Esophagus mucosa (tissue), 1 donor: ENCODE data around the gene ANKRD63. TPM values are rescaled to one million over a fixed set of nuclear protein-coding genes. Genes with fewer than 3 reads are reported as not detected.
A peak's percentile ranks its signal among the peaks of the same experiment; 100 is the strongest.

Experiments used
- ATAC-seq: fragments of 200-7000 bp; cut with Tn5 transposase; one replicate; pipeline ENCODE4 v1.9.1; 2020
- total RNA-seq: library from RNA; stranded (reverse); gene quantifications from one replicate; pipeline ENCODE4 v1.2.4, GENCODE V29; 2023
- donor health status: DM: yes; HTN: yes; CAD: no.

Gene ANKRD63
- total RNA-seq, 1 donor from 2014 or later: not detected

DNA sequence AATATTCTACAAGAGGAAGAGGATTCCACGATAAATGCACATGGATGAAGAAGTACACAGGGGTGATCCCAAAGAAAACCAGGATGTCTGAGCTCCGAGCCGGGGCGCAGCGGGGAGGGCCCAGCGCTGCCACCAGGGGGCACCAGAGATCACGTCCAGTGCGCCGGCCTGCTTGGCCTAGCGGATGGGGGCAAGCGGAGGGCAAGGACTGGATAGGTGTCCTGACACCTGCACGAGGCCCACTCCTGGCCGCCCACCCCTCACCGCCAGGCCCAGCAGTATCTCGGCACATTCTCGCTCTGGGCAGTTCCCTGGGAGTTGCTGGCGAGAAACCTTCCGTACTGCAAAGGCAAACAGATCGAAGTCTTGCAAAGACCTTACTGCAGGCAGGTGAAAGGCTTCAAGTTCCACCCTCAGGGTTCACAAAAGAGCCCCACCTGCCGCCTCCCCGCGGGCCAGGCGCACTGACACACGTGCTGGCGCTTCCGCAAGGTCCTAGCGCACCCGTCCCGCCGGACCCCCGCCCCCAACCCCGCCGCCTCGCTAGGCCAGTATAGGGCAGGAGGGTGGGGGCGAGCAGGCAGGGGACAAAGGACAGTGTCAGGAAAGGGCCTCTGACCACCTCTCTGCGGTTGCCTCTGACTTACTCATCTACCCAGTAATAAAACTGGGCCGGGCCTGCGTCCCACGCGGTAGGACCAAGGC, 3.3 kb downstream of the ANKRD63 start:
- peak; percentile 55 for ATAC-seq

DNA sequence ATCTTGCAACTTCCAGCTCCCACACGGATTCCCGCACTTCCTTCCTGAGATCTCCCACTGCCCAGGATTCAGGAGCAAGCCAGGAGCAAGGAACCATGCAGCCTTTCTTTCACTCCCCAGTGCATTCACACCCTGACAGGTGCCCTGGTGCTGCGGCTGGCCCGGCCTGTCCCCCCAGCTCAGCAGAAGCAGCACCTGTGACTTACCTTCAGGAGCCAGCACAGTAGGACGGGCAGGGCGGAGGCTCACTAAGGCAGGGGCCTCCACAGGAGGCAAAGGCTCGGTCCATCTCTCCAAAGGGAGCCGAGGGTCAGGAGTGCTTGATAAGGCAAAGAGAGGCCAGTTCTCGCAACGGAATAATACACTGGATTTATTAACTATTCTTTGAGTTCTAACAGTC, 4.8 kb downstream of the ANKRD63 start:
- no peak for ATAC-seq

DNA sequence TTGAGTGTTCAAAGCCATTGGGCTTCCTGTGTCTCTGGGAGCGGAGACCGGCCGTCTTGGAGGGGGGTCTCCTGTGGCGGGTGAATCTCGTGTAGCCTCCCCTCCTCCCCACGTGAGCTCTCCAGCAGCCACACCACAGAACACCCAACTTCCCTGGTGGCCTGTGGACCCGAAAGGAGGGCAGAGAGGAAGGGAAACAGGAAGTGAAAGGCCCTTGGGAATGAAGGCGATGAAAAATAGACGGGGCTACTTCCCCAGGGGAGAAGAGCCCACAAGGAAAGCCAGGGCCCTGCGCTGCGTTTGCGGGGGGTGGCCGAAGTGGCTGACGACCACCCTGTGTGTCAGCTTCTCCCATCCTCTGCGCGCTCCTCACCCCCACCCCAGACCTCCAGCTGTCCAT, 5.4 kb downstream of the ANKRD63 start:
- no peak for ATAC-seq

DNA sequence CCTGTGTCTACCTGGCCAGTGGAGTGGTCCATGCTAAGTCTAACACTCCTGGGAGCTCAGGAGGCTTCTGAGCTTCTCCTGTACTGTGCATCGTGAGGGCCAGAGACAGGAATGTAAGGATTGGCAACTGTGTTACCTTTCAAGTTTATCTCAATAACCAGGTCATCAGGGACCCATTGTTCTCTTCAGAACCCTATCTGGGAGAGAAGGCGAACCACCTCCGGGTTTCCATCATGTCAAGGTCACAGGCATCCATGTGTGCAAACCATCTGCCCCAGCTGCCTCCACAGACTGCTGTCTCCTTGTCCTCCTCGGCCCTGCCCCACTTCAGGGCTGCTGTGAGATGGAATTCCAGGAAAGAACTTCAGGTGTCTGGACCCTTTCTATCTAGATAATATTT, 5.9 kb downstream of the ANKRD63 start:
- ATAC-seq: no peak

DNA sequence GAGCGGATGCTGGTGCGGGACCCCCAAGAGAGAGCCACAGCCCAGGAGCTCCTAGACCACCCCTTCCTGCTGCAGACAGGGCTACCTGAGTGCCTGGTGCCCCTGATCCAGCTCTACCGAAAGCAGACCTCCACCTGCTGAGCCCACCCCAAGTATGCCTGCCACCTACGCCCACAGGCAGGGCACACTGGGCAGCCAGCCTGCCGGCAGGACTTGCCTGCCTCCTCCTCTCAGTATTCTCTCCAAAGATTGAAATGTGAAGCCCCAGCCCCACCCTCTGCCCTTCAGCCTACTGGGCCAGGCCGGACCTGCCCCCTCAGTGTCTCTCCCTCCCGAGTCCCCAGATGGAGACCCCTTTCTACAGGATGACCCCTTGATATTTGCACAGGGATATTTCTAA, 6.9 kb downstream of the ANKRD63 start:
- ATAC-seq: no peak

DNA sequence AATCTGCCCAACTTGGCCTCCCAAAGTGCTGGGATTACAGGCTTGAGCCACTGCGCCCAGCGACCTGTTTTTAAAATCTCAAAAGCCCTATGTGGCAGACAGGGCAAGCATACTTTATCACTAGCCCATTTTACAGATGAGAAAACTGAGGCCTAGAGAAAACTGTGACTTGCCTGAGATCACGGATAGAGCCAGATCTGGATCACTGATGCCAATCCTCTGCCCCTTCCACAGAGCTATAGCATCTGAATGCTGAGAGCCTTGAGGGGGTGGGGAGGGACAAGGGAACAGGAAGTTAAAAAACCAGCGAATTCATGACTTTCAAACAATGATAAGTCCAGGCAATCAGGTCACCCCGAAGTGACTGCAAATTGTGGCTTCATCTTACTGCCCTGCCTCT, 7.3 kb downstream of the ANKRD63 start:
- no peak for ATAC-seq

DNA sequence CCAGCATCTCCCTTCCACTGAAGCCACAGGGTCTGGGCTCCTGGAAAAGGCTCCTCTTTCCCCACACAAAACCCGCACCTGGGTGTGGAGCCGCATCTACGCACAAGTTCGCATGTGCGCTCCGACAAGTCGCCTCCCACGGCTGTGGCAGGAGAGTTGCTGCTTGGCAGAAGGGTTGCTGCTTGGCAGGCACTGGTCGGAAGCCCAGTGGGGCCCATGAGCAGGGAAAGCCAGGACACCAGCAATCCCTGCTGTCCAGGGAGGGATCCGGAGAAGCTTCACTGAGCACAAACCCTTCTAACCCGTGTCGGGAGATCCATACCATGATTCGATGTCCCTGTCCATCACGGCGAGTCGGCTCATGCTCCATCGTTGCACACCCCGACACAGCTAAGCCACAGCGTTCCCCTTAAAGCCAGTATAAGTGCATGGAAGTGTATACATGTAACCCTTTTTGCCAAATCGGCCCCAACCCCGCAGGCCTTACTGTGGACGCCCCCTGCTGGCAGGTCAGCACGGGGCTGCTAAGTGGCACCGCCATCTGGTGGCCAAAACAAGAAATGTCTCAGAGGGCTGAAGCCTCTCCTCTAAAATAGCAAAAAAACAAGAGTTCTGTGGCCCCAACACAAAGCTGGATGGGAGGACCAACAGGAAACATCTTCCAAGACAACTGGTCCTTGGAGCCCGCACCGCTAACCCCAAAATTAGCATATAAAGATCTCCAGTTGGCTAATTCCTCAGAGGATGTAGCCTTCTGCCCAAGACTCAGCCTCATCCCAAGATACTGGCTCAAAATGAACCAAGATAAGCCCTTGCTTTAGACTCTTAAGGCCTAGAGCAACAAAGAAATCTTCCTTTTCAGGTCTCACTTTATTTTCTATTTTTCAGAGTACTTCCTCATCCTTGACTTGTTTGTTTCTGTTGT, 8.3 kb downstream of the ANKRD63 start:
- ATAC-seq: peak; percentile 76

DNA sequence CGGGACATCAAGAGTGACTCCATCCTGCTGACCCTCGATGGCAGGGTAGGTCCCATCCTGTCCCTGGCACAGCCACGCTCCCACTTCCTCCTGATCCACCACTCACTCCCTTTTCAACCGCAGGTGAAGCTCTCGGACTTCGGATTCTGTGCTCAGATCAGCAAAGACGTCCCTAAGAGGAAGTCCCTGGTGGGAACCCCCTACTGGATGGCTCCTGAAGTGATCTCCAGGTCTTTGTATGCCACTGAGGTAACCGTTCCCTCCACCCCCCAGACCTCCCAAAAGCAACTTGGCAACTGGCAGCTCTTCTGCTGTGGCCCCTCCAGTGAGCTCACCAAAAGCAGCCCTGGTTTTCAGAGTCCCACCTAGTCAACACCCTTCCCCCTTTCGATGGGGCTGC, 9.4 kb downstream of the ANKRD63 start:
- ATAC-seq: no peak

DNA sequence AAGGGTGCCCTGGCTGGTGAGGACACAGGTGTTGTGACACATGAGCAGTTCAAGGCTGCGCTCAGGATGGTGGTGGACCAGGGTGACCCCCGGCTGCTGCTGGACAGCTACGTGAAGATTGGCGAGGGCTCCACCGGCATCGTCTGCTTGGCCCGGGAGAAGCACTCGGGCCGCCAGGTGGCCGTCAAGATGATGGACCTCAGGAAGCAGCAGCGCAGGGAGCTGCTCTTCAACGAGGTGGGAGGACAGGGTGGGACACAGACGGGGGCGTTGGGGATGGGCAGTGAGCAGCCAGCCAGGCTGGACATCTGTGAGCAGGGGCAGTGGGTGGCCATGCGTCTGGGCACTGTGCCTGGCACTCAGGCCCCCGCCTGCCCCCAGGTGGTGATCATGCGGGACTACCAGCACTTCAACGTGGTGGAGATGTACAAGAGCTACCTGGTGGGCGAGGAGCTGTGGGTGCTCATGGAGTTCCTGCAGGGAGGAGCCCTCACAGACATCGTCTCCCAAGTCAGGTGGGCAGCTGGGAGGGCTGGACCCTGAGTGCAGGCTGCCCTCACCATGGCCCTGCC, 10.3 kb downstream of the ANKRD63 start:
- ATAC-seq: no peak

DNA sequence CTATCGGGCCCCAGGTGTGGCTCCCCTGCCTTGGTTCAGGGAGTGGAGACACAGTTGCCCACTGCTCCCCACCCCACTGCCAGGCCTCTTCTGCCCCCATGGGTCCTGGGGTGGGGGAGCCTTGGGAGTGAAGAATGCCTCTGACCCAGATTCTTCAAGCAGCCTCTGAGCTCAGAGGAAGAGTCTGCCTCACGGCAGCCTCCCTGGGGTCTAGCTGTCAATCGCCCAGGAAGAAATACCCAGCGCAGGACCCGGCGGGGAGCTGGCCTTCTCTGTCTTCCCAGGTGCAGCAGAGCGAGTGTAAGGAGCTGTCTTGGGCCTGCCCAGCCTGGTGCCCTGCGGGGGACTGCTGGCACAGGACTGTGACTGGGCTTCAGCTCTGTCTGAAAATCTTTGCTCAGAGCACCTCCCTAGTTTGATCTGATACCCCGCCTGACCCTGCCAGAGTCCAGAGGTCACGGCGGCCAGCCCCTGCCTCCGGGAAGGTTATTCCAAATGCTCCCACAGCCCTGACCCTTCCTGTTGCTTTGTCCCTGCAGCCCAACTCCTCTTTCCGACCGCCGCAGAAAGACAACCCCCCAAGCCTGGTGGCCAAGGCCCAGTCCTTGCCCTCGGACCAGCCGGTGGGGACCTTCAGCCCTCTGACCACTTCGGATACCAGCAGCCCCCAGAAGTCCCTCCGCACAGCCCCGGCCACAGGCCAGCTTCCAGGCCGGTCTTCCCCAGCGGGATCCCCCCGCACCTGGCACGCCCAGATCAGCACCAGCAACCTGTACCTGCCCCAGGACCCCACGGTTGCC, 11.0 kb downstream of the ANKRD63 start:
- no peak for ATAC-seq

DNA sequence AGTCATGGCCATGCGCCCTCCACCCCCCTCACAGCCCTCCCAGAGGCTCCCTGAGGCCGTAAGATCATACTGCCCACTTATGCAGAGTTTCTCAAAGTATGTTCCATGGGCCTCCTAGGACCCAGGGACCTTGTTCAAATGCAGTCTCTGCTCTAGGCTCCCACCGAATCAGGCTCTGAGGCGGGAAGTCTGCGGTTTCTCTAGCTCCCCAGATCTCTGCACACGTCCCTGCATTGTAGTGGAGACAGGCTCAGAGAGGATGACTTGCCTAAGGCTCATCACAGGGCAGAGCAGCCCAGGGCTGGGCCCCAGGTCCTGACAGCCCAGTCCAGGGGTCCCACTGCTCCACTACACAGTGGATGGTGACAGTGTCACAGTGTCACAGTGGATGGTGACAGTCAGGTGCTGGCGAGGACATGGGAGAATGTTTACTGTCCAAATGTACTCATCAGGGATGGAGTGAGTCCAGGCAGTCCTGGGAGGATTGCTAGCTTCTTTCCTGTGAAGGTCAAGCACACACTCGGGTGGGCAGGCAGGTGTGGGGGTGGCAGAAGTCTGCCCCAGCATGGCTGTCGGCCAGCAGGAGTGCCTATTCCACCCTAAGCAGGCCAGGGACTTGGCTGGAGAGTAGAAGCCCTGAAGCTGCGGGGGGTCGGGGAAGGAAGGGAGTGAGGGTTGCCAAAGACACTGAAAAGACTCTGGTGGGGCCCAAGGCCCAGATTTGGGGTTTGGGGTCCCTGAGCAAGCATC, 12.4 kb downstream of the ANKRD63 start:
- ATAC-seq: no peak

DNA sequence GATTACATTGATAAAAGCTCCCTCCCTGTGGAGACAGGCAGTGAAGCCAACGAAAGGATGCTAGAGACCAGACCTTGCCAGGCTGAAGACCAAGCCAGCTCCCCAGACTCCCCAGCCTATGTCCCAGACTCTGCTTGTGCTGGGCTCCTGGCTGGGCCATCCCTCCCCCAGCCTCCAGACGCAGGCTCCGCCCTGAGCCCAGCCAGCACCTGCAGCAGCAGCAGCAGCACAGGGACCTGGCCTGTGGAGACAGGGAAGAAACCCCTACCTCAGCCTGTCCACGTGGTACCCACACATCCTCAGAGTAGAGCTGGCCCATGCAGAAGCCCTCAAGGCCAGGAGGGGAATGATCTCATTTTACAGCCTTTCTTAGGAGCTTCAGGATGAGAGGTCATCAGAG, 13.3 kb downstream of the ANKRD63 start:
- no peak for ATAC-seq

DNA sequence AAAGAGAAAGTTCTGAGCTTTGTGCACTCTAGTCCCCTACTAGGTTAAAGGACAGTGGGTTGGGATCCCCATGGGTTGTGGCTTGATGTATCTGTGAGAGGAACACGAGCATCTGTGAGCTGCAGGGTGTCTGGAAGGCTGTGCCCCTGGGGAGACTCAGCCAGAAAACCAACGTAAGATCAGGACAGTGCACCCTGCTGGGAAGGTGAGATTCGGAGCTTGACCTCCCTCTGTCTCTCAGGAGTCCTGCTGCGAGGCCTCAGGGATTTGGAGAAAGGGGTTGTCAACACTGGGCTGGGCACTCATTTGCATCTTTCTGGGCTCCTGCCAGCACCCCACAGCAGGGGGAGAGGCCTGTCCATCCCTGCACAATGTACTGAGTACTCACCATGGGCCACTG, 15.2 kb downstream of the ANKRD63 start:
- no peak for ATAC-seq

DNA sequence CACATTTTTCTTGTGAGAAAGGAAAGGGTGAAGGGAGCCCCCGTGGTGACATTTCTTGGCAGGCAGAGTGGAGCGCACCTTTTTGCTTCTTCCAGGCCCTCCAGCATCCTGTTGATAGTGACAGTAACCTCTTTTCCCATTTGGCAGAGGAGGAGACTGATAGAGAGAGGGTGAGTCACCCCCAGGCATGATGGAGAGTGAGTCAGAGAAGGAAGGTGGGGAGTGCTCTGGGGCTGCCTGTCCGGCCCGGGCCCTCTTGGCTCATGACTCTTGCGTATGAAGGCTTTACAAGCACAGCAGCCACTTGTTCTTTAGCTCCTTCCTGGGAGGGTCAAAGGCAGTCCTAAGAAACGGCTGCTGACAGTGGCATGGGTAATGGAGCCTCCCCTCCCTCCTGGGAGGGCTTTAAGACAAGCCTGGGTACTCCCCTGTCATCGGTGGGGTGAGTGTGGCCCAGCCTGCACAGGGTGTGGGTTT, 16.0 kb downstream of the ANKRD63 start:
- peak; percentile 93 for ATAC-seq

DNA sequence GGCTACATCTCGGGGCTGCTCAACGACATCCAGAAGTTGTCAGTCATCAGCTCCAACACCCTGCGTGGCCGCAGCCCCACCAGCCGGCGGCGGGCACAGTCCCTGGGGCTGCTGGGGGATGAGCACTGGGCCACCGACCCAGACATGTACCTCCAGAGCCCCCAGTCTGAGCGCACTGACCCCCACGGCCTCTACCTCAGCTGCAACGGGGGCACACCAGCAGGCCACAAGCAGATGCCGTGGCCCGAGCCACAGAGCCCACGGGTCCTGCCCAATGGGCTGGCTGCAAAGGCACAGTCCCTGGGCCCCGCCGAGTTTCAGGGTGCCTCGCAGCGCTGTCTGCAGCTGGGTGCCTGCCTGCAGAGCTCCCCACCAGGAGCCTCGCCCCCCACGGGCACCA, 17.0 kb downstream of the ANKRD63 start:
- no peak for ATAC-seq

DNA sequence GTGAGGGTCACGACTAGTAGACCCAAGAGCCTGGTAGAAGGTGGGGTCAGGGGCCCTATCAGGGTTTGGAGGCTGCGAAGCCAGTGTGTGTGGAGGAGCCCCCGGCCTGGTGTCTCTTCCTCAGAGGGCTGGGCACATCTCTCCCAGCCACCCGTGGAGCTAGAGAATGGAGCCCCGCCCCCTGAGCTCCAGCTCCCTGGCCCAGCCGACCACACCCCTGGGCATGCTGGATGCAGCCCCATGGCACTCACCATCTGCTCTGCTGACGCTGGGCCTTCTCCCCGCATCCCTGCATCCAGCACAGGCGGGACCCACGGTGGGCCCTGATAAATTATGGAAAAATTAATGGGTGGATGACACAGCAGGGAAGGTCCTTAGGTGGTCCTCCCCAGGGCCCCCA, 17.5 kb downstream of the ANKRD63 start:
- ATAC-seq: no peak

DNA sequence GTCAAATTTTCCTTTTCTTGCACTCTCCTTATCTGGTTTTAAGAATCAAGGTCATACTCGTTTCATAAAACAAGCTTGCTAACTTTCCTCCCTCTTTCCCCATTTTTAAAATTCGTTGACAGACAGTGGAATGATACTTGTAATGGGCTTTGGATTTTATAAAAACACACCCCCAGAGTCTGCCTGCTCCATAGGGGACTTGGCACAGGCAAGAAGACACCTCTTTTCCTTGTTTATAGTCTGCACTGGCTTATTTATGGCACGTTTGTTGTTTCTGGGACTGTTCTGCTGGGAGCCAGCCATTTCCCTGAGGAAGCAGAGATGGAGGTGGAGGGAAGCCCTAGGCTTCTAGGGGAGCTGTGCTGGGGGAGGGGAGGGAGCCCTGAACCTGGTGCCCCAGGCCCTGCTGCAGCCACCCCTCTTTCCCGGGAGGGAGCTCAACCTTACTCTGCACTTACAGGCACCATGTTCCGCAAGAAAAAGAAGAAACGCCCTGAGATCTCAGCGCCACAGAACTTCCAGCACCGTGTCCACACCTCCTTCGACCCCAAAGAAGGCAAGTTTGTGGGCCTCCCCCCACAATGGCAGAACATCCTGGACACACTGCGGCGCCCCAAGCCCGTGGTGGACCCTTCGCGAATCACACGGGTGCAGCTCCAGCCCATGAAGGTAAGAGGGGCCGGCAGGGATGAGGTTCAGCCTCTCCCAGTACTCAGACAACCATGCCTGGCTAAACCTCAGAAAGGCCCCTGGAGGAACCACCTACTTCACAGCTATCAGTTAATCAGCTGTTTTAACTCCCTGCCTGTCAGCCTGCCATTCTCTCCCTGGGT, 18.3 kb downstream of the ANKRD63 start:
- ATAC-seq: no peak

DNA sequence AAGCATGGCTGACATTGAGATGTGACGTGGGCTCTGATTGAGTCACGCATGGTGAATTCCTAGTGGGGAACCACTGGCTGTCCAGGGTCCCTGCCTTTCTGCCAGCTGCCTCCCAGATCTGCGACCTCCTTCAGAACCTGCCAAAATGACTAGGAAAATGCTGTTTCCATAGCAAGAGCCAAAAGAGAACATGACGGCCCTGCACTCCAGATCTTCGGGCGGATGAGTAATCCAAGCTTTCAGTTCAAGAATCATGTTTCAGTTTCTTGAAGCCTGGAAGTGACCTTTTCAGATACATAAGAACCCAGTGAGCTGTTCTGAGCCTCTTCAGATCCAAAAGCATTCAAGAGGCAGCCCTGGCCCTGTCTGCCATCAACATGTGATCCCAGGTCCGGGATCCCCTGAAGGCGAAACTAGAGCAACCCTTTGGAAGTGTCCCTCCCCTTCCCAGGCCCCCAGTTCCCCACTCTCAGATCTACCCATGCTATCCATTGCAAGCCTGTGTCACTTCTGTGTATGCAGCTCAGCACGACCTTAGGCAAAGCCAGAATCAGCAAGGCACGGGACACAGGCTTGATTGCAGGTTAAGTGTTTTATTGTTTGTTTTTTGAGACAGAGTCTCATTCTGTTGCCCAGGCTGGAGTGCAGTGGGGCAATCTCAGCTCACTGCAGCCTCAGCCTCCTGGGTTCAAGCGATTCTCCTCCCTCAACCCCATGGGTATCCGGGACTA, 19.7 kb downstream of the ANKRD63 start:
- no peak for ATAC-seq

DNA sequence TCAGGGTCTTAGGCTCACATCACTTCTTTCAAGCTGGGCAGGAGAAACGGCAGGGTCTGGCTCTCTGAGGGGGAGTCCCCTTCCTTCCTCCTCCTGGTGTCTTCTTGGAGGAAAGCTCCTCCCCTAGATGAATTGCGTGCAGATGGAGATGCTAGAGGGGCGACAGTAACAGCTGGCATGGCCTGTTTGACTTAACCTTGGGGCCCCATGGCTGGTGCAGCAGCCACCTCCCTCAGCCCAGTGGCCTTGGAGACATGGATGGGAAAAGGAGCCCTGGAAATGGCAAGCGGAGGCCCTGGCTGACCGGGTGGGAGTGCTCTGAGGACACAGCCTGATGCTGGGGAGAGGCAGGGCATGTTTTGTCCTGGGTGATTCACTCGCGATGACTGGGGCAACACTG, 23.8 kb downstream of the ANKRD63 start:
- ATAC-seq: peak; percentile 18

DNA sequence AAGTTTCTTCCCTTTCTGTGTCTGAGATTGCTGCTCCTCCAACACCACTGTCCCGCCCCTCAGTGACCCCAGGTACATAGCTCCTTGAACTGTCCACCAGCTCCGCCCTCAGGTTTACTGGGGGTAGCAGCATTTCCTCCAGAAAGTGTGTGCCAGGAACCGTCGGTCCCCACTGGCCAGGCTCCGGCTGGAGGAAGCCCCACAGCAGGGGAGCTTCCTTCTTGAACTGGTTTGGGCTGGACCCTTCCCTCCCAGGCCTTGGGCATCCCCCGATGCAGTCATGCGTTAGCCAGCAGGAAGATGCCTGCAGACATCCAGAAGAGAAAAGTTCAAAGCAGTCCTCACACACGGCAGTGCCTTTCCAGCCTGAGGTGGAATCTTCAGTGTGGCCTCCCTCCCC, 24.3 kb downstream of the ANKRD63 start:
- ATAC-seq: no peak
